Karpas-422 (cell line): ENCODE results near the gene EPAS1. TPM values are rescaled to one million over a fixed set of nuclear protein-coding genes. Genes with fewer than 3 reads are reported as not detected.

Experiments
- DNase-seq: peaks from one replicate; pipeline ENCODE4 v3.0.0-alpha.2; 2015
- H2AFZ ChIP-seq: fragments of 200-600 bp; sonication (generic); 2 replicates; pipeline ENCODE4 v1.6.1; 2014; ENCODE audit warnings: antibody characterized with exemption, low read length, mixed read lengths
- H3K27ac ChIP-seq: fragments of 200-600 bp; sonication (generic); 2 replicates; pipeline ENCODE4 v1.5.1; 2014; ENCODE audit warnings: mild to moderate bottlenecking, low read length, moderate library complexity
- H3K27me3 ChIP-seq: fragments of 200-600 bp; sonication (generic); 2 replicates; pipeline ENCODE4 v1.6.1; 2014; ENCODE audit warnings: low read length, mixed read lengths
- H3K36me3 ChIP-seq: fragments of 200-600 bp; sonication (generic); 2 replicates; pipeline ENCODE4 v1.6.1; 2014; ENCODE audit warnings: low read length, mixed read lengths; ENCODE audit not compliant: insufficient read depth
- H3K4me1 ChIP-seq: fragments of 200-600 bp; sonication (generic); 2 replicates; pipeline ENCODE4 v1.6.1; 2014; ENCODE audit warnings: mild to moderate bottlenecking, low read length, mixed read lengths
- H3K4me2 ChIP-seq: fragments of 200-600 bp; sonication (generic); 2 replicates; pipeline ENCODE4 v1.6.1; 2014; ENCODE audit warnings: low read length, low read depth, mild to moderate bottlenecking; ENCODE audit not compliant: poor library complexity, severe bottlenecking
- H3K4me3 ChIP-seq: fragments of 200-600 bp; sonication (generic); 2 replicates; pipeline ENCODE4 v1.5.1; 2014; ENCODE audit warnings: mild to moderate bottlenecking, antibody characterized with exemption, low read length, mixed read lengths
- H3K79me2 ChIP-seq: fragments of 200-600 bp; sonication (generic); 2 replicates; pipeline ENCODE4 v1.6.1; 2014; ENCODE audit warnings: mild to moderate bottlenecking, low read length, mixed read lengths
- H3K9ac ChIP-seq: fragments of 200-600 bp; sonication (generic); 2 replicates; pipeline ENCODE4 v1.6.0; 2014; ENCODE audit warnings: low read length
- H3K9me2 ChIP-seq: fragments of 200-600 bp; sonication (generic), shearing (Covaris generic); replicated peaks from 2 replicates; pipeline ENCODE4 v1.6.0; 2014; ENCODE audit warnings: mild to moderate bottlenecking, low read length, moderate library complexity; ENCODE audit not compliant: insufficient read depth
- H3K9me3 ChIP-seq: fragments of 300-700, 200-600 bp; sonication (generic); 2 replicates; pipeline ENCODE4 v1.6.1; 2014; ENCODE audit warnings: low read length, mixed read lengths
- H4K20me1 ChIP-seq: fragments of 200-600 bp; sonication (generic); 2 replicates; pipeline ENCODE4 v1.6.1; 2014; ENCODE audit warnings: mild to moderate bottlenecking, antibody characterized with exemption, low read length, low read depth; ENCODE audit not compliant: insufficient read depth
- total RNA-seq: library from RNA; depleted of rRNA; stranded (reverse); fragments of >200 nt; shearing (Covaris generic); gene quantifications from 2 replicates; pipeline ENCODE4 v1.2.3, GENCODE V29; 2014; ENCODE audit warnings: low replicate concordance

Gene EPAS1
- total RNA-seq, 1 experiment from 2014 or later = not detected

GRCh38 chr2:46422717-46423394 lies 125.6 kb downstream of the EPAS1 start:
- Histone ChIP-seq H3K79me2 (no peaks in the 10 kb centered on the region), H4K20me1 (no peaks in the 10 kb centered on the region), H3K4me1 (no peaks in the 10 kb centered on the region), H3K27ac (no peak overlapping the region), H3K9me3 (no peaks in the 10 kb centered on the region), H3K9me2 (no peaks in the 10 kb centered on the region), H3K9ac (no peak overlapping the region), H2AFZ (no peak overlapping the region), H3K4me3 (no peak overlapping the region), H3K4me2 (no peak overlapping the region), H3K27me3 (no peaks in the 10 kb centered on the region), H3K36me3 (no peaks in the 10 kb centered on the region)
- DNase-seq = no peak

- Histone ChIP-seq H3K36me3 (no peaks in the 10 kb centered on the region), H3K4me2 (no peak overlapping the region), H3K4me1 (no peaks in the 10 kb centered on the region), H3K4me3 (no peak overlapping the region), H3K79me2 (no peaks in the 10 kb centered on the region), H3K9me3 (no peaks in the 10 kb centered on the region), H3K9me2 (no peaks in the 10 kb centered on the region), H3K27me3 (no peaks in the 10 kb centered on the region), H3K27ac (no peak overlapping the region), H4K20me1 (no peaks in the 10 kb centered on the region), H2AFZ (no peak overlapping the region), H3K9ac (no peak overlapping the region)
- no peak for DNase-seq
Observed at GRCh38 chr2:46424937-46425336, 127.7 kb downstream of the EPAS1 start.

GRCh38 chr2:46428911-46429436 lies 131.8 kb downstream of the EPAS1 start:
- no peaks in the 10 kb centered on the region for H3K27me3 ChIP-seq
- DNase-seq = no peak
- no peaks in the 10 kb centered on the region for H3K79me2 ChIP-seq
- no peaks in the 10 kb centered on the region for H3K36me3 ChIP-seq
- no peaks in the 10 kb centered on the region for H3K9me3 ChIP-seq
- no peaks in the 10 kb centered on the region for H4K20me1 ChIP-seq
- no peak overlapping the region for H2AFZ ChIP-seq
- H3K4me1 ChIP-seq = no peaks in the 10 kb centered on the region
- no peak overlapping the region for H3K27ac ChIP-seq
- H3K9me2 ChIP-seq = no peaks in the 10 kb centered on the region
- H3K4me2 ChIP-seq = no peak overlapping the region
- no peak overlapping the region for H3K4me3 ChIP-seq
- no peak overlapping the region for H3K9ac ChIP-seq

- H3K79me2 ChIP-seq = no peaks in the 10 kb centered on the region
- H3K9me3 ChIP-seq = no peaks in the 10 kb centered on the region
Observed at GRCh38 chr2:46430413-46430812, 133.2 kb downstream of the EPAS1 start.

GRCh38 chr2:46430992-46431391 lies 133.8 kb downstream of the EPAS1 start:
- H3K9me3 ChIP-seq = no peaks in the 10 kb centered on the region
- no peaks in the 10 kb centered on the region for H3K36me3 ChIP-seq
- H3K4me2 ChIP-seq = no peak overlapping the region
- H3K9me2 ChIP-seq = no peaks in the 10 kb centered on the region
- no peak overlapping the region for H3K27ac ChIP-seq
- no peak overlapping the region for H2AFZ ChIP-seq
- no peaks in the 10 kb centered on the region for H3K79me2 ChIP-seq
- DNase-seq = no peak
- no peaks in the 10 kb centered on the region for H4K20me1 ChIP-seq
- H3K9ac ChIP-seq = no peak overlapping the region
- peaks cover 5% of the 10 kb centered on the region; the same call in 1 of the 2 replicates for H3K4me1 ChIP-seq
- H3K4me3 ChIP-seq = no peak overlapping the region
- H3K27me3 ChIP-seq = no peaks in the 10 kb centered on the region

More at GRCh38 chr2:46430413-46430812, 133.2 kb downstream of the EPAS1 start:
- Histone ChIP-seq H3K27me3 (no peaks in the 10 kb centered on the region), H3K4me3 (no peak overlapping the region), H4K20me1 (no peaks in the 10 kb centered on the region), H3K9ac (no peak overlapping the region), H3K27ac (no peak overlapping the region), H3K9me2 (no peaks in the 10 kb centered on the region), H2AFZ (no peak overlapping the region), H3K4me2 (no peak overlapping the region), H3K36me3 (no peaks in the 10 kb centered on the region), H3K4me1 (peaks cover under 1% of the 10 kb centered on the region; the same call in 1 of the 2 replicates)
- no peak for DNase-seq

- H3K4me2 ChIP-seq = no peak overlapping the region
- H4K20me1 ChIP-seq = no peaks in the 10 kb centered on the region
- no peaks in the 10 kb centered on the region for H3K9me3 ChIP-seq
- no peaks in the 10 kb centered on the region for H3K9me2 ChIP-seq
- H2AFZ ChIP-seq = no peak overlapping the region
- no peak for DNase-seq
- H3K27ac ChIP-seq = no peak overlapping the region
- peaks cover 5% of the 10 kb centered on the region; the same call in 1 of the 2 replicates for H3K4me1 ChIP-seq
- no peak overlapping the region for H3K9ac ChIP-seq
- H3K36me3 ChIP-seq = no peaks in the 10 kb centered on the region
- H3K27me3 ChIP-seq = no peaks in the 10 kb centered on the region
- H3K79me2 ChIP-seq = no peaks in the 10 kb centered on the region
- H3K4me3 ChIP-seq = no peak overlapping the region
Observed at GRCh38 chr2:46431481-46432235, 134.5 kb downstream of the EPAS1 start.

GRCh38 chr2:46434851-46435273 lies 137.7 kb downstream of the EPAS1 start:
- no peaks in the 10 kb centered on the region for H3K9me2 ChIP-seq
- no peaks in the 10 kb centered on the region for H3K9me3 ChIP-seq
- H2AFZ ChIP-seq = no peak overlapping the region
- H3K4me2 ChIP-seq = no peak overlapping the region
- H3K4me3 ChIP-seq = no peak overlapping the region
- no peak for DNase-seq
- no peak overlapping the region for H3K9ac ChIP-seq
- no peak overlapping the region for H3K27ac ChIP-seq
- no peaks in the 10 kb centered on the region for H3K36me3 ChIP-seq
- H3K79me2 ChIP-seq = no peaks in the 10 kb centered on the region
- H3K4me1 ChIP-seq = peaks cover 5% of the 10 kb centered on the region; the same call in 1 of the 2 replicates
- H3K27me3 ChIP-seq = no peaks in the 10 kb centered on the region
- no peaks in the 10 kb centered on the region for H4K20me1 ChIP-seq

GRCh38 chr2:46435353-46435752 lies 138.1 kb downstream of the EPAS1 start:
- H3K4me3 ChIP-seq = no peak overlapping the region
- DNase-seq = no peak
- H3K27ac ChIP-seq = no peak overlapping the region
- H3K79me2 ChIP-seq = no peaks in the 10 kb centered on the region
- no peaks in the 10 kb centered on the region for H4K20me1 ChIP-seq
- H3K9me3 ChIP-seq = no peaks in the 10 kb centered on the region
- no peaks in the 10 kb centered on the region for H3K27me3 ChIP-seq
- H3K9me2 ChIP-seq = no peaks in the 10 kb centered on the region
- H2AFZ ChIP-seq = no peak overlapping the region
- H3K4me2 ChIP-seq = no peak overlapping the region
- no peak overlapping the region for H3K9ac ChIP-seq
- no peaks in the 10 kb centered on the region for H3K36me3 ChIP-seq
- H3K4me1 ChIP-seq = peaks cover 5% of the 10 kb centered on the region; the same call in 1 of the 2 replicates
